HepG2 (cell line): Measurements from ENCODE around the gene TOX2. TPM values are rescaled to one million over a fixed set of nuclear protein-coding genes. Genes with fewer than 3 reads are reported as not detected.
A peak's percentile ranks its signal among the peaks of the same experiment; 100 is the strongest.

ENCODE experiments used
- ESRRA ChIP-seq: sonication (generic); formaldehyde crosslinking; IDR thresholded peaks from 2 replicates; pipeline ENCODE4 v1.5.1; 2020; ENCODE audit warnings: mild to moderate bottlenecking, low read depth, missing genetic modification reagents
- FLYWCH1 ChIP-seq: sonication (generic); formaldehyde crosslinking; IDR thresholded peaks from 2 replicates; pipeline ENCODE4 v1.8.1; 2023; ENCODE audit warnings: mild to moderate bottlenecking, missing genetic modification reagents
- FOSL1 ChIP-seq: sonication (generic); formaldehyde crosslinking; IDR thresholded peaks from 2 replicates; pipeline ENCODE4 v1.9.0; 2021; ENCODE audit warnings: missing genetic modification reagents, borderline replicate concordance
- HMGA1 ChIP-seq: sonication (generic); formaldehyde crosslinking; conservative IDR thresholded peaks from 2 replicates; pipeline ENCODE4 v1.4.0; 2020; ENCODE audit warnings: missing genetic modification reagents
- MED13 ChIP-seq: sonication (generic); formaldehyde crosslinking; IDR thresholded peaks from 2 replicates; pipeline ENCODE4 v1.5.0; 2020; ENCODE audit warnings: missing genetic modification reagents
- NFE2L2 ChIP-seq: fragments of 150-350 bp; IDR thresholded peaks from 2 replicates; pipeline ENCODE4 v1.6.1; 2014; ENCODE audit warnings: low read length
- NFYB ChIP-seq: sonication (generic); formaldehyde crosslinking; IDR thresholded peaks from 2 replicates; pipeline ENCODE4 v1.4.0; 2020; ENCODE audit warnings: missing genetic modification reagents
- NKX3-1 ChIP-seq: sonication (generic); formaldehyde crosslinking; IDR thresholded peaks from 2 replicates; pipeline ENCODE4 v1.5.0; 2020; ENCODE audit warnings: missing genetic modification reagents
- PLRG1 ChIP-seq: fragments of 450-650 bp; conservative IDR thresholded peaks from 2 replicates; pipeline ENCODE4 v1.6.1; 2016
- SOX13 ChIP-seq, 3 experiments: fragments of 450-650 bp in 1 of 3; sonication (generic) in 1 of 3; formaldehyde crosslinking in 1 of 3; IDR thresholded peaks in 2 of 3; conservative IDR thresholded peaks in 1 of 3; 2 replicates each; pipeline versions ENCODE4 v1.5.0 to v1.6.1; 2016 to 2020; ENCODE audit warnings: antibody characterized with exemption in 1 of 3, mild to moderate bottlenecking in 1 of 3, missing compliant biosample characterization in 1 of 3, missing genetic modification reagents in 1 of 3, moderate library complexity in 1 of 3
- SP1 ChIP-seq, 2 experiments: fragments of 450-650 bp in 1 of 2; sonication (generic) in 1 of 2; formaldehyde crosslinking in 1 of 2; IDR thresholded peaks; 2 replicates each; pipeline versions ENCODE4 v1.4.0 to v1.6.1; 2016 to 2020; ENCODE audit warnings: missing genetic modification reagents in 1 of 2
- ZNF251 ChIP-seq: sonication (generic); formaldehyde crosslinking; IDR thresholded peaks from 2 replicates; pipeline ENCODE4 v1.9.0; 2021; ENCODE audit warnings: mild to moderate bottlenecking, missing genetic modification reagents
- ZZZ3 ChIP-seq: sonication (generic); formaldehyde crosslinking; IDR thresholded peaks from 2 replicates; pipeline ENCODE4 v1.4.0; 2020; ENCODE audit warnings: missing genetic modification reagents, mild to moderate bottlenecking, borderline replicate concordance
- polyA plus RNA-seq, 8 experiments: library from polyadenylated mRNA; depleted of rRNA in 3 of 8; stranded (reverse) in 7 of 8; unstranded in 1 of 8; fragments of >200 nt; fragmentation: Illumina TruSeq in 4 of 8; extraction: Trizol in 4 of 8; gene quantifications; 2 replicates each; pipeline versions ENCODE4 v1.2.1 to v1.2.3, GENCODE V29; 2011 to 2016; ENCODE audit warnings: low read depth in 4 of 8, missing spikeins in 1 of 8, mixed read lengths in 1 of 8; ENCODE audit not compliant: insufficient read depth in 1 of 8
- total RNA-seq, 5 experiments: library from RNA; depleted of rRNA; stranded (reverse); fragments of >200 nt; fragmentation: Illumina TruSeq; extraction: Trizol; gene quantifications; 2 replicates each; pipeline ENCODE4 v1.2.3, GENCODE V29; 2016; ENCODE audit warnings: low read depth in 1 of 5
- TF ChIP-seq, protein P1 (sequence below): sonication (generic); formaldehyde crosslinking; IDR thresholded peaks from 2 replicates; pipeline ENCODE4 v1.4.0; 2020; ENCODE audit warnings: mild to moderate bottlenecking, missing genetic modification reagents
- TF ChIP-seq, protein P2 (sequence below): sonication (generic); formaldehyde crosslinking; IDR thresholded peaks from 2 replicates; pipeline ENCODE4 v1.9.0; 2021; ENCODE audit warnings: missing genetic modification reagents, borderline replicate concordance
- TF ChIP-seq, protein P3 (sequence below): sonication (generic); formaldehyde crosslinking; IDR thresholded peaks from 2 replicates; pipeline ENCODE4 v1.8.1; 2023; ENCODE audit warnings: mild to moderate bottlenecking, inconsistent platforms, moderate library complexity, missing genetic modification reagents, borderline replicate concordance
- TF ChIP-seq, protein P4 (sequence below): IDR thresholded peaks from 2 replicates; pipeline ENCODE4 v1.6.1; 2016
- TF ChIP-seq, protein P5 (sequence below): sonication (generic); formaldehyde crosslinking; IDR thresholded peaks from 2 replicates; pipeline ENCODE4 v1.4.0; 2020; ENCODE audit warnings: mild to moderate bottlenecking, missing genetic modification reagents

Gene TOX2
- total and polyA plus RNA-seq, 2 of the 13 experiments (the other 11 are each of a cell fraction or from before 2014, with no cell fraction given) = not detected

DNA sequence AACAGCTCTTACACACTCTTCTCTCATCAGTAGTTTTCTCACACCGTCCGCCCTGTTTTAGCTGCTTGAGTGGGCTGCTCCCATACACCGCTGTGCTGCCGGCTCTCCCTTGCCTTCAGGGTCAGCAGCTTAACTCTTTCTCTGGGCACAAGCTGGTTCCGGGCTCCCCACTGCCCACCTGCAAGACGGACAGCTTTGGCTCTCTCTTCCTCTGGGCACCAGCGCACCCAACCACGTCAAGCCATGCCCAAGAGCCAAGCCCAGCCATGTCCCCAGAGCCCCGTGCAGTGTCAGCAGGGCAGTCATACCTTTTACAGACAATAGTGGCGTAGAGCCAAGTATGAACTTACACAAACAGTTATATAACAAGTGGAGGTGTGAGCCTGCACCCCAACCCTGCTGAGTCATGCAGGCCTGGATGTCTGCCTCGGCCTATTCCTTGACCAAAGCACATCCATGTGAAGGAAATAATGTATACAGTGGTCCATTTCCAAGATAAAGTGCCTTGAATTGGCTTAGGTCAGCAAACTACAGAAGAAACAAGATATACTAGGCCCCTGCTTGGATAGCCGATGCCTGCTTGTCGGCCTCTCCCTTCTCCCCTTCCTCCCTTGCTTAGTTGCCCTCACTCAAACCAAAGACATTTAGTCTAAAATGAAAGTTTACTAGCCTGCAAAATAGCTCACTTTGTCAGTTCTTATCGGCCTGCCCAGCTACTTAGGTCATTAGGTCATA, 183.0 kb downstream of the TOX2 start (continued):
- TF ChIP-seq, protein P1, sequence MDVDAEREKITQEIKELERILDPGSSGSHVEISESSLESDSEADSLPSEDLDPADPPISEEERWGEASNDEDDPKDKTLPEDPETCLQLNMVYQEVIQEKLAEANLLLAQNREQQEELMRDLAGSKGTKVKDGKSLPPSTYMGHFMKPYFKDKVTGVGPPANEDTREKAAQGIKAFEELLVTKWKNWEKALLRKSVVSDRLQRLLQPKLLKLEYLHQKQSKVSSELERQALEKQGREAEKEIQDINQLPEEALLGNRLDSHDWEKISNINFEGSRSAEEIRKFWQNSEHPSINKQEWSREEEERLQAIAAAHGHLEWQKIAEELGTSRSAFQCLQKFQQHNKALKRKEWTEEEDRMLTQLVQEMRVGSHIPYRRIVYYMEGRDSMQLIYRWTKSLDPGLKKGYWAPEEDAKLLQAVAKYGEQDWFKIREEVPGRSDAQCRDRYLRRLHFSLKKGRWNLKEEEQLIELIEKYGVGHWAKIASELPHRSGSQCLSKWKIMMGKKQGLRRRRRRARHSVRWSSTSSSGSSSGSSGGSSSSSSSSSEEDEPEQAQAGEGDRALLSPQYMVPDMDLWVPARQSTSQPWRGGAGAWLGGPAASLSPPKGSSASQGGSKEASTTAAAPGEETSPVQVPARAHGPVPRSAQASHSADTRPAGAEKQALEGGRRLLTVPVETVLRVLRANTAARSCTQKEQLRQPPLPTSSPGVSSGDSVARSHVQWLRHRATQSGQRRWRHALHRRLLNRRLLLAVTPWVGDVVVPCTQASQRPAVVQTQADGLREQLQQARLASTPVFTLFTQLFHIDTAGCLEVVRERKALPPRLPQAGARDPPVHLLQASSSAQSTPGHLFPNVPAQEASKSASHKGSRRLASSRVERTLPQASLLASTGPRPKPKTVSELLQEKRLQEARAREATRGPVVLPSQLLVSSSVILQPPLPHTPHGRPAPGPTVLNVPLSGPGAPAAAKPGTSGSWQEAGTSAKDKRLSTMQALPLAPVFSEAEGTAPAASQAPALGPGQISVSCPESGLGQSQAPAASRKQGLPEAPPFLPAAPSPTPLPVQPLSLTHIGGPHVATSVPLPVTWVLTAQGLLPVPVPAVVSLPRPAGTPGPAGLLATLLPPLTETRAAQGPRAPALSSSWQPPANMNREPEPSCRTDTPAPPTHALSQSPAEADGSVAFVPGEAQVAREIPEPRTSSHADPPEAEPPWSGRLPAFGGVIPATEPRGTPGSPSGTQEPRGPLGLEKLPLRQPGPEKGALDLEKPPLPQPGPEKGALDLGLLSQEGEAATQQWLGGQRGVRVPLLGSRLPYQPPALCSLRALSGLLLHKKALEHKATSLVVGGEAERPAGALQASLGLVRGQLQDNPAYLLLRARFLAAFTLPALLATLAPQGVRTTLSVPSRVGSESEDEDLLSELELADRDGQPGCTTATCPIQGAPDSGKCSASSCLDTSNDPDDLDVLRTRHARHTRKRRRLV (CRISPR knock-in tag) = no peak
- TF ChIP-seq MED13 (CRISPR knock-in tag) = no peak
- TF ChIP-seq NFYB (CRISPR knock-in tag) = no peak
- TF ChIP-seq, protein P2, sequence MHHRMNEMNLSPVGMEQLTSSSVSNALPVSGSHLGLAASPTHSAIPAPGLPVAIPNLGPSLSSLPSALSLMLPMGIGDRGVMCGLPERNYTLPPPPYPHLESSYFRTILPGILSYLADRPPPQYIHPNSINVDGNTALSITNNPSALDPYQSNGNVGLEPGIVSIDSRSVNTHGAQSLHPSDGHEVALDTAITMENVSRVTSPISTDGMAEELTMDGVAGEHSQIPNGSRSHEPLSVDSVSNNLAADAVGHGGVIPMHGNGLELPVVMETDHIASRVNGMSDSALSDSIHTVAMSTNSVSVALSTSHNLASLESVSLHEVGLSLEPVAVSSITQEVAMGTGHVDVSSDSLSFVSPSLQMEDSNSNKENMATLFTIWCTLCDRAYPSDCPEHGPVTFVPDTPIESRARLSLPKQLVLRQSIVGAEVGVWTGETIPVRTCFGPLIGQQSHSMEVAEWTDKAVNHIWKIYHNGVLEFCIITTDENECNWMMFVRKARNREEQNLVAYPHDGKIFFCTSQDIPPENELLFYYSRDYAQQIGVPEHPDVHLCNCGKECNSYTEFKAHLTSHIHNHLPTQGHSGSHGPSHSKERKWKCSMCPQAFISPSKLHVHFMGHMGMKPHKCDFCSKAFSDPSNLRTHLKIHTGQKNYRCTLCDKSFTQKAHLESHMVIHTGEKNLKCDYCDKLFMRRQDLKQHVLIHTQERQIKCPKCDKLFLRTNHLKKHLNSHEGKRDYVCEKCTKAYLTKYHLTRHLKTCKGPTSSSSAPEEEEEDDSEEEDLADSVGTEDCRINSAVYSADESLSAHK (CRISPR knock-in tag) = no peak
- TF ChIP-seq ZZZ3 (CRISPR knock-in tag) = no peak
- TF ChIP-seq HMGA1 = no peak
- no peak for TF ChIP-seq FOSL1
- no peak for TF ChIP-seq PLRG1
- no peak for TF ChIP-seq NKX3-1
- TF ChIP-seq SOX13 (IDR thresholded peaks at IDR 0.05) = no peak
- TF ChIP-seq SOX13 (CRISPR knock-in tag; conservative IDR thresholded peaks at IDR 0.05 in 1 of 2, IDR thresholded peaks at IDR 0.05 in 1 of 2) = peak in 1 of 2 experiments; percentile 69; a peak in 2 of 4 replicates
- TF ChIP-seq, protein P3, sequence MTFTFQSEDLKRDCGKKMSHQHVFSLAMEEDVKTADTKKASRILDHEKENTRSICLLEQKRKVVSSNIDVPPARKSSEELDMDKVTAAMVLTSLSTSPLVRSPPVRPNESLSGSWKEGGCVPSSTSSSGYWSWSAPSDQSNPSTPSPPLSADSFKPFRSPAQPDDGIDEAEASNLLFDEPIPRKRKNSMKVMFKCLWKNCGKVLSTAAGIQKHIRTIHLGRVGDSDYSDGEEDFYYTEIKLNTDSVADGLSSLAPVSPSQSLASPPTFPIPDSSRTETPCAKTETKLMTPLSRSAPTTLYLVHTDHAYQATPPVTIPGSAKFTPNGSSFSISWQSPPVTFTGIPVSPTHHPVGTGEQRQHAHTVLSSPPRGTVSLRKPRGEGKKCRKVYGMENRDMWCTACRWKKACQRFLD (CRISPR knock-in tag) = no peak
- TF ChIP-seq ESRRA (CRISPR knock-in tag) = no peak
- TF ChIP-seq SP1 (IDR thresholded peaks at IDR 0.05) = no peak
- TF ChIP-seq SP1 (CRISPR knock-in tag; IDR thresholded peaks at IDR 0.05) = no peak
- TF ChIP-seq, protein P4, sequence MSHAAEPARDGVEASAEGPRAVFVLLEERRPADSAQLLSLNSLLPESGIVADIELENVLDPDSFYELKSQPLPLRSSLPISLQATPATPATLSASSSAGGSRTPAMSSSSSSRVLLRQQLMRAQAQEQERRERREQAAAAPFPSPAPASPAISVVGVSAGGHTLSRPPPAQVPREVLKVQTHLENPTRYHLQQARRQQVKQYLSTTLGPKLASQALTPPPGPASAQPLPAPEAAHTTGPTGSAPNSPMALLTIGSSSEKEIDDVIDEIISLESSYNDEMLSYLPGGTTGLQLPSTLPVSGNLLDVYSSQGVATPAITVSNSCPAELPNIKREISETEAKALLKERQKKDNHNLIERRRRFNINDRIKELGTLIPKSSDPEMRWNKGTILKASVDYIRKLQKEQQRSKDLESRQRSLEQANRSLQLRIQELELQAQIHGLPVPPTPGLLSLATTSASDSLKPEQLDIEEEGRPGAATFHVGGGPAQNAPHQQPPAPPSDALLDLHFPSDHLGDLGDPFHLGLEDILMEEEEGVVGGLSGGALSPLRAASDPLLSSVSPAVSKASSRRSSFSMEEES (CRISPR knock-in tag) = no peak
- TF ChIP-seq, protein P5, sequence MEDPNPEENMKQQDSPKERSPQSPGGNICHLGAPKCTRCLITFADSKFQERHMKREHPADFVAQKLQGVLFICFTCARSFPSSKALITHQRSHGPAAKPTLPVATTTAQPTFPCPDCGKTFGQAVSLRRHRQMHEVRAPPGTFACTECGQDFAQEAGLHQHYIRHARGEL (CRISPR knock-in tag) = no peak
- TF ChIP-seq NFE2L2 = peak; percentile 70
- TF ChIP-seq FLYWCH1 (CRISPR knock-in tag) = no peak
- no peak for TF ChIP-seq ZNF251 (CRISPR knock-in tag)
